GM21786 (cell line): ENCODE measurements around the gene BAIAP2L2.
"Not testable (repeated sequence)": the region's sequence is repeated elsewhere in the genome, so short reads cannot be mapped to it uniquely, and the experiment has no call there.

Experiments used
- ATAC-seq: cut with Tn5 transposase; IDR thresholded peaks from one replicate; pipeline ENCODE4 v1.9.1; 2021; ENCODE audit not compliant: unreplicated experiment

Gene BAIAP2L2

DNA sequence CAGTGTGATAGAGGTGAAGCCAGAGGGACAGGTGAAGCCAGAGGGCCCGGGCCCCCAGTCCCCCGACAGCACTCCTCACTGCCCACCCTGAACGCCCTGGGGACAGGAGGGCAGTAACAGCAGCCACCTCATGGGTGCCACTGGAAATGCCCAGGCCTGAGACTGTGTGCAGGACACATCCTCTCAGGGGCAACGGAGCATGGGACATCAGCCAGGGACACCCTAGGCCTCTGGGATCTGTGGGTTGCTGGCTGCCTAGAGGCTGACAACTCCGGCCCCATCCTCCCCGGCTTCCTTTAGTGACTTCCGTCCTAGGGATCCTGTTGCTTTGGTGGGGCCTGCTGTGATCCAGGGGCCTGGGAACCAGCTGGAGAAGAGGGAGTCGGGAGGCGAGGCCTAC is 17.4 kb upstream of the BAIAP2L2 start:
- no peak for ATAC-seq

DNA sequence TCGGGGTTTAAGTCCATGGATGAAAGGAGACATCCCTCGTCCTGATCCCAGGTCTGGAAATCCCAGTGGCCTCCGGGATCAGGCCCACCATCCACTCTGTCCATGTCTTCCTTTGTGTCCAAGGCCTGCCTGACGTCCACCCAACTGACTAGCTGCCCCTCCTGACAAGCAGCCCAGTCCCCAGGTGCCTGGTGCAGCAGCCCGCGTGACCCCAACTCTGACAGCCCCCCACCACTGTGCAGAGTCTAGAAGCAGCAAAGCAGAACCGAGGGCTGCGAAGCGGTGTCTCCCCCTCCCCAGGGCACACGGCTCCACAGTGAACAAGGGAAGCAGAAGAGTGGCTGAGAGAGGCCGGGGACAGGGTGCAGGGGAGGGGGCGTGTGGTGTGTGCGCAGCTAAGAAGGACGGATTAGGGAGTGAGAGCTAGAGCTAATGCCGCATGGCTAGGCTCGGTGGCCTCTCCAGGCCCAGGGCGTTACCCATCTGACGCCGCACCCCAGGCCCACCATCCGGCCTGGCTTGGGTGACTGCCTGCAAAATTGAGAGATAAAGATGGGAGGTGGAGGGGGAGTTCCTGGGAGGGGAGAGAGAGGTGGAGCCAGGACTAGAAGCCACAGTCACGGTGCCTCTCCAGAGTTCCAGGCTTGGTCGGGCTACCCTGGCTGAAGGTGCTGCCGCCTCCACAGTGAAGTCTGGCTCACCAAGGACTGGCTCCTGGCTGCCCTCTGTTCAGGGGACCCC is 16.6 kb upstream of the BAIAP2L2 start:
- no peak for ATAC-seq

DNA sequence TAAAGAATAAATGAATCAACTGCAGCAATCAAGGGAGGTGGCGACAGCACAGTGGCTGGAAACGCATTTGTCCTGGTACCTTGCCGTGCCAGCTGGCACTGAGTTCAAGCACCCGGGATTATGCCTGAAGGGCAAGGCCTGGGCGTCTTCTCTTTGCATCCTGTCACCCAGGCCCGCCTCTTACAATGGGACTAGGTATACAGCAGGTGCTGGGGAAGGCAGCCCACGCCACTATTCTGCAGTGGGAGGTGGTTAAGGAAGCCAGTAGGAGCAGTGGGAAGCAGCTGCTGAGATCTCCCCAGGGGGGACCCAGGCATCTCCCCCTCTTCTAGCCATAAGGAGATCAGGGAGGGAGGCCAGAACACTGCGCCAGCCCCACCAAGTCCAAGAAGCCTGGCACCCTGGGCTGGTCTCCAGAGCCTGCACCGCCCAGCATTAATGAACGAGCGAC is 15.3 kb upstream of the BAIAP2L2 start:
- ATAC-seq, result no peak

DNA sequence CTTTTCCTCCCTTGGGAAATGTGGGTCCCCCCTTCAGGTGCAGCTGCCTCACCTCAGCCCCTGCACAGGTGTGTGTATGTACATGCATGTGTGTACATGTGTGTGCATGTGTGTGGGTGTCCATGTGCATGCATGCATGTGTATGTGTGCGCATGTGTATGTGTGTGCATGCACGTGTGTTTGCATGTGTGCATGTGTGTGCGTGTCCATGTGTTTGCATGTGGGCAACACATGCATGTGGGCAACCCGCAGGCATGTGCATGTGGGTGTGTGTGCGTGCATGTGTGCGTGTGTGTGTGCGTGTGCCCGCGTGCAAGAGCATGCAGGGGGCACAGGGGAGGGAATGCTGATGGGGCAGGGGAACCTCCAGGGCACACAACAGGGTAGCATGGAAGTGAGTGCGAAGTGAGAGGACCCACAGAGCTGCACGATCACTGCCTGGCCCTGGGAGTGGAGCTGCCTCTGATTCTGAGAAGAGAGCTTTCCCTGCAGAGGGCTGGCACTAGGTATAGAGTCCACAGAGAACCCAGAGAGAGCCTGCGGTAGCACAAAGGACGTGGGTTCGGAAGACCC is 14.6 kb upstream of the BAIAP2L2 start:
- no peak for ATAC-seq

DNA sequence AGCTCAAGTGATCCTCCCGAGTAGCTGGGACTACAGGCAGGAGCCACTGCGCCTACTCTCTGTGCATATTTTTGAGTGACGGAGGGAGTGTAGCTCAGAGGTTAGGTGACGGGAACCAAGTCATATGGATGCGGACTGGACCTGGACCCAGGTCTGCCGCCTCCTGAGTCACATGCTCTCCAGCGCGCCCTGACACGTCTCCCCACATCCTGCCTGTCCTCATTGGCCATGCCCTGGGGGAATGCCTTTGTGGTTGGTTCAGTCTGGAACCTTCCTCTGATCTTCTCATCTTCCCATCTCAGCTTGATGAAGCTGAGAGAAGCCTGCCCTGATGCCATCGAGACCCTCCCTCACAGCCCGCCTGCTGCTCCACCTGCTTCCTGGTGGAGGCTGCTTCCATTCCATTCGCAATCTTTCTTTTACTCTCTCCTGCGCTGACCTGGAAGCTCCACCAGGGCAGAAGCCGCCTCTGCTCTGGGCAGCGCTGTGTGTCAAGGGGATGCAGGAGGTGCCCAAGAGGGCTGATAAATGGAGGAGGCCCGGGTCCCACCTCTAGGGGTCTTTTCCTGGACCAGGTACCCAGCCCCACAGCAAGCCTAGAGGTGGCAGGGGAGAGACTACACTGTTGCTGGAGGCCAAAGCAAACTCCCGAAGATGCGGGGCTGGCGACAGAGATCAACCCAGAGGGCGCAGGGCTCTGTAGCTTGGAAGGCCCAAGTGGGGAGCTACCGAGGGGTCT is 13.9 kb upstream of the BAIAP2L2 start:
- no peak for ATAC-seq

DNA sequence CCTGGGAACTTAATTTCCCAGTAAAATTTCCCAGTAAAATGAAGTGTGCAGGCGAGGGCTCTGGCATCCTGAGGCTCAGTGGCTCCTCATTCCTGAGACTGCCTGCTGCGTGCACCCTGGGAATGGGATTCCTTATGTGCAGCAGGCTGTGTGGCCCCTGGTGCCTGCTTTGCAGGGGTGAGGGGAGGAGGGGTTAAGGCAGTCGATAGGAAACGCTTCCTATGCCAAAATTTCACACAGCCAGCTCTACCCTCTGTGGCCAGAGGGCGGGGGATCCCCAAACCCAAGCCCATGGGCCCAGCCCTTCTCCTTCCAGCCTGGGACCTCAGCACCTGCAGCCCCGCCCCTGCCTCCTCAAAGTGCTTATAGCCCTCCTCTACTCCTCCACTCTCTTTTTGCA is 12.1 kb upstream of the BAIAP2L2 start:
- ATAC-seq, result no peak

DNA sequence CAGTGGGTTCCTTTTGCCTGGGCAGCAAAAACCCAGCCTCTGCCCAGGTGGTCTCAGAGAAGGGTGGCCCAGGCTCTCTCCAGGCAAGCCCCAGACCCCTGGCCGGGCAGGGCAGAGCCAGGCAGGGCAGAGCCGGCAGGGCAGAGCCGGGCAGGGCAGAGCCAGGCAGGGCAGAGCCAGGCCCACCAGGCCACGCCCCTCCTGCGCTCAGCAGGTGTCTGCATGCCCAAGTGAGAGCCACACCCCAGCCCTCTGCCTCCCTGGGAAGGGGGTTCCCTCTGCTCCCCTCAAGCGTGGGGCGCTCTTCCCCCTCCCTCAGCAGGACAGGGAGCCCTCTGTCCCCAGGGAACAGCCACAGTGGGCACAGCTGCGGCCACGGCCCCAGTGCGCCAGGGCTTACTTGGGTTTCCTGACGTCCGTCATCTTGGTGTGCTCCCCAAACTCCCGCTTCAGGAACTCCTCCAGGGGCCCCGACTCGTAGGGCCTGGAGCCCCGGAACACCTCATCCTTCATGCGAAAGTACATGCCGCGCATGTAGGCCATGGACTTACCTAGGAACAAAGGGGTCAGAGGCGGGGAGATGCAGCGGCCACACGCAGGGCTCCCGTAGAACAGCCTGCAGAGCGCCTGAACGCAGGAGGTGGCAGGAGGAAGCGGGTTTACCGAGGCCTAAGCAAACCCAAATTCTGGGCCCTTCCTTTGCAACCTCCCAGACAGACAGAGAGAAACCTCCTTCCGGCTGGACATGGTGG is 10.1 kb upstream of the BAIAP2L2 start:
- ATAC-seq, result no peak

DNA sequence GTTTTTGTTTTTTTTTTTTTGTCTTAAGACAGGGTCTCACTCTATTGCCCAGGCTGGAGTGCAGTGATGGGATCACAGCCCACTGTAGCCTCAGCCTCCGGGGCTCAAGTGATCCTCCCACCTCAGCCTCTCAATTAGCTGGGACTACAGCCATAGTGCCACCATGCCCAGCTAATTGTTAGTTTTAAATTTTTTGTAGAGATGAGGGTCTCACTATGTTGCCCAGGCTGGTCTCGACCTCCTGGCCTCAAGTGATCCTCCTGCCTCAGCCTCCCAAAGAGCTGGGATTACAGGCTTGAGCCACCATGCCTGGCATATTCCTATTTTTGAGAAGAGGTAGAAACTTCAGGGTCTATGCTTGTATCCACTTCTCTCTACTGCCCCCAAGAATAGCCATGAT is 8.3 kb upstream of the BAIAP2L2 start:
- ATAC-seq, result not testable (repeated sequence)

DNA sequence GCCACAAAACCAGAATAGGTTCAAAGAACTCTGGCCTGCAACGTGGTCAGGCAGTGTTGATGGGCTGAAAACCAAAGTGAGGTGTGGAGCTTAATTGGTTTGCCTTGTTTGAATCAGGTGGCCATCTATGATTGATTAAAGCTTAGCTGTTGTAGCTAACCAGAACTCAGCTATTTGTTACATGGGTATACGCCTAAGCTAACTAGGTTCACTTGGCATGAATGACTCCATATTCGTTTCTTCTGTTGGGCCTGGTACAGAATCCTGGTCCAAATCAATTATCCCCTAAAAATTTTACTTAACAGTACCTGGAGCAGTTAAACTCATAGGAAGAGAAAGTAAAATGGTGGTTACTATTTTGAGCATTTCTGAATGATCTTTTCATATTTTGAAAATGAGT is 7.7 kb upstream of the BAIAP2L2 start:
- ATAC-seq, result no peak

DNA sequence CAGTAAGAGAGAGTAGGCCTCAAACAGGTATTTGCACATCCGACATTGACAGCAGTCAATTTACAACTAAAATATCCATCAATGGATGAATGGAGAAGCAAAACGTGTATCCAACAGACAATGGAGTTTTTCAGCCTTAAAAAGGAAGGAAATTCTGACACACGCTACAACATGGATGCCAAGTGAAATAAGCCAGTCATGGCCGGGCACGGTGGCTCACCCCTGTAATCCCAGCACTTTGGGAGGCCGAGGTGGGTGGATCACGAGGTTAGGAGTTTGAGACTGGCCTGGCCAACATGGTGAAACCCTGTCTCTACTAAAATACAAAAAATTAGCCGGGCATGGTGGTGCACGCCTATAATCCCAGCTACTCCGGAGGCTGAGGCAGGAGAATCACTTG is 7.1 kb upstream of the BAIAP2L2 start:
- ATAC-seq, result not testable (repeated sequence)

DNA sequence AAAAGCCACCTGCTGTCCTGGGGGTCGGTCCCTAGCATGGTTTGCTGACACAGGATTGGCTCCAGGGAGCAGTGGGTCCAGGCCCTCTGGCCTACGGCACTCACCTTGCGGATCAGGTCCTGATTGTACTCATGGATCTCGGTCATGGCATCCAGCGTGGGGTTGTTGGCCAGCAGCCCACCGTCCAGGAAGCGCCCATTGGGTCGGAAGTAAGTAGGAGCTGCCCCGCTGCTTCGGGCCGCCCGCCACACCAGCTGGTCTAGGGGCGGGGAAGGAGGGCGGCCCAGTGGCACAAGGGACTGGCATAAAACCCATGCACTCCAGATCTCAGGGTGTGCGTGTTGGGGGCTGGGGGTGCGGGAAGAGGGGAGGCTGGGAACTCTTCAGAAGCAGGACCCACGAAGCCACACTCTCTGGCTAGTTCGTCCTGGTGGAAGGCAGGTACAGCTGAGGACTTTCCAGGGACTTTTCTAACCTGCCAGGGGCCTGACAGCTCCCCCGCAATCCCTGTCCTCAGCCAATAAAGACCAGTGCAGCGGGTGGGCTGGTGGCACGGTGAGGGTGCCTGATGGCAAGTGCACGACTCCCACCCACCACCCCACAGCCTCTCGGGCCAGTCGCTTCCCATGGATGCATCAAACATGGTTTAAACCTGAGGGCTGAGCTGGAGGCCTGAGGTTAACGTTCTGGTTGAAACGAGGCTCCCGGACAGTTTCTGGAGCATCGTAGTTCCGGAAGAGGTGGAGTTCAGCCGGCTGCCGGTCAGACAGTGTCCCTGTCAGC is 5.1 kb upstream of the BAIAP2L2 start:
- no peak for ATAC-seq

DNA sequence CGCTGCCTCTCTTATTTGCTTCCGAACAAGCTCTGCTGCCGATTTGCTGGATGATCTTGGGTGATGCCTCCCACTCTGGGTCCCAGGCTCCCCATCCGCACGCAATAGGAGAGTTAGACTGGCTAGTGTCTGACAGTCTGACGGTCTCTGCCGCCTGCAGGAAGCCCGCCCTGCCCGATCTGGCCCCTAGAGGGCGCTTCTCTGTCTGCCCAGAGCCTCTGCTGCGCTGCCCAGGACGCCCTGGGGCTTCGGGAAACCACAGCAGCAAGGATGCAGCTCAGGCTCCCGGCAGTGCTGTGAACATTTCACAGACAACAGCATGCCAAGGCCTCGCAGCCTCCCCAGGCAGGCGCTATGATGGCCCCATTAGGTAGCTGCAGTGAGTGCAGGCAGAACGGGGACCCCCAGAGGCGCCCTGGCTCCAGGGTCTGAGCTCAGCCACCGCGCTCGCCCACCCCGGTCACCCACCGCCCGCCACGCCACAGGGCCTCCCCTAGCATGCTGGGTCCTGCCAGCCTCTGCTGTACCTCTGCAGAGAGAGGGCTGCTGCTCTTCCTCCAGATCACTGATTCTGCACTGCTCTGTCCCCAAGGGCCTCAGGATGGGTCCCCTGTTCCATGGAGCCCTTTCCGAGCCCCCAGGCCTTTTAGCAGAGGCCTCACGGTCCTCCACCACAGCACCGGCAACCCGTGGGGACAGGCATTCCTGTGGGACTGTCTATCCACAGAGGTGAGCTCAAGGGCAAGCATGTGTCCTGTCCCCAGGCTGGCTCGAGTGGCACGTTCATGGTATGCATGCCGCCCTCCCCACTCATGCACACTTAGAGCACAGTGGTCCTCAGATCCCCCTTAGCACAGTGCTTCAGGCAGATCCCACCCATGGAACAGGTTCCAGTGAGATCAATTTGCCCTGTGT is 4.3 kb upstream of the BAIAP2L2 start:
- no peak for ATAC-seq

DNA sequence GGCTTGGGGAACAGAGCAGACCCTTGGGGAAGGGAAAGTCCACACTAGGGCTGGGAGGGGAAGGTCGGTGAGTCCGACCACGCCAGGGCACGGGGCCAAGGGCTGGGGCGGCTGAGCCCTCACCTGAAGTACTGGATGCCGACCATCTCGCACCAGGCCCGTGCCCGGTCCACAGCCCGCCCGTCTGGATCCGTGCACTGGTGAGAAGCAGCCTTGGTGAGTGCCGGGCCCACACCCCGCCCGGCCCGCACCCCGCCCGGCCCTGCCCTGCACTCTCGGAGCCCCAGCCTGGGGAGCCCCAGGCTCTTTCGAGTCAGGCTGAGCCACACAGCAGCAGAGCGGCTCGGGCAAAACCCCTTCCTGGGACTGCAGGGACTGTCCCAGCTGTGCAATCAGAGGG is 1.9 kb upstream of the BAIAP2L2 start:
- no peak for ATAC-seq

DNA sequence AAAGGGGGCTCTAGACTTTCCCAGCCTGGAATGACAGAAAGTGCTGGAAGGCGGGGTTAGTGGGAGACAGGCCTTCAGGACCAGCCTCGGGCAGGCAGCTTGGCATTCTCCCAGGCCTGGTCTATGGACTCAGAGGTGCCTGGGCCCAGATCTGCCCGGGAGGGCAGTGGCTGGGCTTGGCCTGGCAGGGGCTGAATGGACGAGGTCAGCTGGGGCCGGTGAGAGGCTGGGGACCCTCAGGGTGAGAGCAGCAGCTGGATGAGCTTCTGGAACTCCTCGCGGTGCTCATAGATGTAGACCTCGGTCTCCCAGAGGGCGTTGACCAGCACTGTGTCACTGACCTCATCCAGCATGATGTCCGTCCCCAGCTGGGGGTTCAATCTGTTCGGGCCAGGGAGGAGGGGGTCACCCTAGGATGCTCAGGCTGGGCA is 1.5 kb upstream of the BAIAP2L2 start:
- ATAC-seq, result no peak

DNA sequence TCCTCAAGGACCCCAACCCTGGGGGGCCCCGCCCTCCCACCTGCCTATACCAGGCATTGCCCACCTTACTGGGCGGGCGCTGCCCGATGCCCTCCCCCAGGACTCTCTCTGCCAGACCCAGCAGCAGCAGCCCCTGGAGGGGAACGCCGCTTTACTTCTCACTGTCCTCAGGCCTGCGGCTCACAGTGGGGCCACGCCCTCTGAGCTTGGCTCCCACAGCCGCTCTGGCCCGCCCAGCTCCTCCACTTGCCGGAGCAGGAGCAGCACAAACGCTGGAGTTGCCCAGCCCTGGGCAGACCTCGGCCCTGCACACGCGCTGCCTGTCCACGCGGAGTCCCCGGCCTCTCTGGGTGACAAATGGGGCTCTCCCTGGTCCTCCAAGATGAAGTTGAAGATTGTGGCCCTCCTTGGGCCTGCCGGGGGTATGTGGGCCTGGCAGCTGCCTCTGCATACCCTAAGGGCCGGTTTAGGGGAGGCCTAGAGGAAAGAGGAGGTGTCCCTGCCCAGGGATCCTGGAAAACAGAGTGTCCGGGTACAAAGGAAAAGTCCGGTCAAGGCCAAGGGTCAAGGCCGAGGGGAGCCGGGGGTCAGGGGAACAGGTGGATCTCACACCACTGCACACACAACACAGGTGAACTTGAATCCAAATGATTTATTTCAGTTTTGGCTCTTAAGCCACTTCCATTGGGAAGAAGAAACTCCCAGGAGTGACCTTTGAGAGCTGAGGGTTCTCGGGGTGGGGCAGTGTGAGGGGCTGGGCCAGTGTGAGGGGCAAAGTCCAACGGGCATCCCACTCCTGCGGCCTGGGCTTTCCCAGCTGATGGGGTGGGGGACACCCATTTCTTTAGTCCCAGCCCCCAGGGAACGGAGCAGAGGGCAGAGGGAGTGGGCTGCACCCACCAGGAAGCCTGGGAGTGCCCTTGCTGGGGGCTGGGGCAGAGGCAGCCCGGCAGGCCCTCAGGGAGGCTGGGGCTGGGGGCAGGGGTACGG is 674 bp upstream of the BAIAP2L2 start:
- no peak for ATAC-seq

DNA sequence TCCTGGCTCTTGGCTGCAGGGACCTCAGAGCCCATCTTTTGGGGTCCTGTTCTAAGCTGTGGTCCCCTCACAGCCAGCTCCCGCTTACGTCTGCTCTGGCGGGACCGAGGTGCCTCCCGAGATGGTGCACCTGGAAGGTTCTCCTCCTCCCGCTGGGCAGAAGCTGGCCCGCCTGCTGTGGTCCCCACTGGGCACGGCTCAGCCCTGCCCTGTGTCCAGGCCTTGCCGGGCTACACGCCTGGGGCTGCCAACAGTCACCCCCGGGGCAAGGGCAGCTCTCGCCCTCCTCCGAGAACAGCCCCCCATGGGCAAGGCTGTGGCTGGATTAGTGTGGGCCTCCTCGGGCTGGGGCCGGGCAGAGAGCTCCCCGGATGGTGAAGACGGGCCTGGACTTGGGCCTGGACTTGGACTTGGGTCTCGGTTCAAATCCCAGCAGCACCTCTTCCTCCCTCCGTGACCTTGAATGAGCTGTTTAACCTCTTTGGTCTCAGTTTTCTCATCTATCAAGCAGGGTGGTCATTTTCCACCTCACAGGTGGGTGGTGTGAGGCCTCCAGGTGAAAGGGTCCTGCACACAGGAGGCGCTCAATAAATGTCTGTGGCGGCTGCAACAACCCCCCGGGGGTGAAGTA is 998 bp downstream of the BAIAP2L2 start:
- no peak for ATAC-seq

DNA sequence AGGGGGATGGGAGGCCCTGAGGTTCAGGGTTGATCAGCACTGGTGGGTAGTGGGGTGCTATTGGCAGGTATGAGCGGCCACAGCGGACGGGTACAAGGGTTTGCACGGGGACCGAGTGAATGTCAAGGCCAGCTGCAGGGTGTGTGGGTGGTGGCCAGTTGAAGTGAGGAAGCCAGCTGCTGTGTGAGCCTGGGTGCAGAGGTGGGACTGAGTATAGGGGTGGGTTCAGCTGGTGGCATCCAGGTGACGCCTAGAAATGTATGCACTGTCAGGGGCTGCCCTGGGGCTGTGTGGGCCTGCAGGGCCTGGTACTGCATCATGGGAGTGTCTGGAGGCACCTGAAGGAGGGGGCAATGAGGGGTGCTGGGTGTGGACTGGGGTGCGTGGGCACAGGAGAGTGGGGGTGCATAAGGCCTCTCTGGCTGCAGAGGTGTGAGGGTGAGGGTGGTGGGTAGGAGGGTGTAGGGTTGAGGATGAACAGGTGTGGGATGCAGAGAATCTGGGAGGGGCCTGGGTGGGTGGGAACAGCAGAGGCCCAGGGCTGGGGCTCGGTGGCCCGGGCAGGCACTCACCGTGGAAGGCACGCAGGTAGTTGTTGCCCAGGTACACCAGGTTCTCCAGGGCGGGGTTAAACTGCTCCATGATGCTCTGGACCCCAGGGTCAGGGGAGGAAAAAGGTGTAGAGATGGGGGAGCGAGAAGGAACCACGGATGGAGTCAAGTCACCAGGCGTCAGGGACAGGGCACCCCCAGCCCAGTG is 1.7 kb downstream of the BAIAP2L2 start:
- no peak for ATAC-seq
